ENCODE results near the gene APOBEC3A. TPM values are rescaled to one million over a fixed set of nuclear protein-coding genes. Genes with fewer than 3 reads are reported as not detected.

APOBEC3A gene
- total RNA-seq (2021; fragmentation: NEBNext Ultra II Directional; extraction: Animal tissue kit (Norgen Biotek cat#: 25700)): not detected
- long read RNA-seq: 0 reads

- H3K4me1 Mint-ChIP-seq (ENCODE audit: low read depth): no peaks in the 10 kb centered on the region
- H3K9me3 Mint-ChIP-seq: no peaks in the 10 kb centered on the region
- no peak for DNase-seq
- H3K27ac Mint-ChIP-seq: no peak within 1 kb of the TSS
- peaks cover 42% of the 10 kb centered on the region for H3K27me3 Mint-ChIP-seq (ENCODE audit: insufficient read depth)
- no peak within 1 kb of the TSS for H3K4me3 Mint-ChIP-seq
- H3K36me3 Mint-ChIP-seq (ENCODE audit: low read depth): no peaks in the 10 kb centered on the region
- TF ChIP-seq CTCF (IDR thresholded peaks at IDR 0.05): no peak
These were observed at the start of gene APOBEC3A for GRCh38 chr22:38957046-38957770. TSS of gene APOBEC3A (plus strand) at chr22:38957609. CDS start at chr22:38957692, 83 bp downstream.

- H3K27ac Mint-ChIP-seq: no peak overlapping the region
- H3K27me3 Mint-ChIP-seq (ENCODE audit: insufficient read depth): peaks cover 27% of the 10 kb centered on the region
- H3K36me3 Mint-ChIP-seq (ENCODE audit: low read depth): peaks cover 5% of the 10 kb centered on the region; the same call in 1 of the 2 replicates
- no peaks in the 10 kb centered on the region for H3K4me1 Mint-ChIP-seq (ENCODE audit: low read depth)
- H3K4me3 Mint-ChIP-seq: no peak overlapping the region
- TF ChIP-seq CTCF (IDR thresholded peaks at IDR 0.05): no peak
- H3K9me3 Mint-ChIP-seq: peaks cover 25% of the 10 kb centered on the region
- DNase-seq: no peak
These were observed 49.6 kb upstream of the APOBEC3A start for GRCh38 chr22:38907767-38908166.

GRCh38 chr22:38911434-38911833 is 46.0 kb upstream of the APOBEC3A start:
- no peak overlapping the region for H3K27ac Mint-ChIP-seq
- no peak for TF ChIP-seq CTCF (IDR thresholded peaks at IDR 0.05)
- no peak overlapping the region for H3K4me3 Mint-ChIP-seq
- no peaks in the 10 kb centered on the region for H3K4me1 Mint-ChIP-seq (ENCODE audit: low read depth)
- peaks cover 29% of the 10 kb centered on the region for H3K27me3 Mint-ChIP-seq (ENCODE audit: insufficient read depth)
- DNase-seq: no peak
- no peaks in the 10 kb centered on the region for H3K36me3 Mint-ChIP-seq (ENCODE audit: low read depth)
- no peaks in the 10 kb centered on the region for H3K9me3 Mint-ChIP-seq

DNA sequence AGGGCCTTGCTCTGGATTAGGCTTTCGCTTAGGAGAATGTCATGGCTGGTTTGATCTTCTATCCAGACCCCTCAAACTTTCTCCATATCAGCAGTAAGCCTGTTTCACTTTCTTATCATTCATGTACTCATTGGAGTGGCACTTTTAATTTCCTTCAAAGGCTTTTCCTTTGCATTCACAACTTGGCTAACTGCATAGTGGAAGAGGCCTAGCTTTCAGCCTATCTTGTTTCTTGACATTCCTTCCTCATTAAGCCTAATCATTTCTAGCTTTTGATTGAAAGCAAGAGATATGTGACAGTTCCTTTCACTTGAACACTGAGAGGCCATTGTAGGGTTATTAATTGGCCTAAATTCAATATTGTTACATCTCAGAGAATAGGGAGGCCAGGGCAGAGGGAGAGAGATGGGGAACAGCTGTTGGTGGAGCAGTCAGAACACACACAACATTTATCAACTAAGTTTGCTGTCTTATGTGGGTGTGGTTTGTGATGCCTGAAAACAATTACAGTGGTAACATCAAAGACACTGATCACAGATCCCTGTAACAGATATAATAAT is 37.7 kb upstream of the APOBEC3A start:
- Mint-ChIP-seq H3K27me3 (ENCODE audit: insufficient read depth) (peaks cover 19% of the 10 kb centered on the region), H3K27ac (no peak overlapping the region), H3K4me1 (ENCODE audit: low read depth) (peaks cover 13% of the 10 kb centered on the region), H3K4me3 (no peak overlapping the region), H3K9me3 (no peaks in the 10 kb centered on the region), H3K36me3 (ENCODE audit: low read depth) (no peaks in the 10 kb centered on the region)
- no peak for TF ChIP-seq CTCF (IDR thresholded peaks at IDR 0.05)
- no peak for DNase-seq

DNA sequence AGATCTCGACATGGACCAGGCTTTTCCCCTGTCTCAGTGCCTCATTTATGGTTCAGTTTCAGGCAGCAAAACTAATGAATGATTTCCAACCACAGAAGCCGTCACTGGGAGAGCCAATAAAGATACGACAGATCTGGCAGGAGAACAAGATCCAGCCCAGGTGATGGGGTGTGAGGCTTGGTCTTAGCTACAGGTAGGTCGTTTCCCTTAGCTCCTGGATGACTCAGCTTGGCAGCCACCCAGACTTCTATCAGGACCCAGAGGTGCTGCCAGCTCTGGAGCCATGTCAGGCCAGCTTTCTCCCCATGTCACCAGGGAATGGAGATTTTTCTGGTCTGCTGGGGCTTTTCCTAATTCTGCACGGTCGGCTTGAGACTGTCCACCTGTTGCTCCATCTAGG is 36.3 kb upstream of the APOBEC3A start:
- Mint-ChIP-seq H3K27ac (no peak overlapping the region), H3K27me3 (ENCODE audit: insufficient read depth) (peaks cover 19% of the 10 kb centered on the region), H3K36me3 (ENCODE audit: low read depth) (no peaks in the 10 kb centered on the region), H3K4me1 (ENCODE audit: low read depth) (peaks cover 26% of the 10 kb centered on the region), H3K9me3 (no peaks in the 10 kb centered on the region), H3K4me3 (no peak overlapping the region)
- no peak for DNase-seq
- no peak for TF ChIP-seq CTCF (IDR thresholded peaks at IDR 0.05)

Measured in HFFc6 (cell line).